RWPE2 (cell line): ENCODE measurements around the gene STK32C.

ENCODE experiments used
- ATAC-seq: fragments of 200-7000 bp; cut with Tn5 transposase; 3 replicates; pipeline ENCODE4 v1.9.1; 2021; ENCODE audit warnings: low read depth
- DNase-seq: peaks from one replicate; pipeline ENCODE4 v3.0.0-alpha.2; 2020; ENCODE audit warnings: low spot score
- H3K27ac ChIP-seq: fragments of 450-650 bp; 2 replicates; pipeline ENCODE4 v1.5.1; 2017; ENCODE audit warnings: mild to moderate bottlenecking; ENCODE audit not compliant: poor library complexity, severe bottlenecking
- H3K27me3 ChIP-seq: fragments of 250-450 bp; sonication (Bioruptor Pico); 2 replicates; pipeline ENCODE4 v1.5.1; 2021; ENCODE audit warnings: mild to moderate bottlenecking, moderate library complexity; ENCODE audit not compliant: insufficient read depth, poor library complexity, severe bottlenecking
- H3K36me3 ChIP-seq: fragments of 250-450 bp; sonication (Bioruptor Pico); 2 replicates; pipeline ENCODE4 v1.5.1; 2020; ENCODE audit warnings: low read depth, mild to moderate bottlenecking, moderate library complexity
- H3K4me1 ChIP-seq: fragments of 250-450 bp; sonication (Bioruptor Pico); 2 replicates; pipeline ENCODE4 v1.5.1; 2021; ENCODE audit warnings: mild to moderate bottlenecking, moderate library complexity; ENCODE audit not compliant: insufficient read depth, poor library complexity, severe bottlenecking
- H3K4me3 ChIP-seq: fragments of 250-450 bp; sonication (Bioruptor Pico); 2 replicates; pipeline ENCODE4 v1.5.1; 2021; ENCODE audit warnings: mild to moderate bottlenecking, moderate library complexity; ENCODE audit not compliant: severe bottlenecking
- H3K9me3 ChIP-seq: fragments of 250-450 bp; sonication (Bioruptor Pico); 2 replicates; pipeline ENCODE4 v1.5.1; 2021; ENCODE audit warnings: mild to moderate bottlenecking, moderate library complexity; ENCODE audit not compliant: severe bottlenecking
- CTCF ChIP-seq: fragments of 450-650 bp; IDR thresholded peaks from one replicate; pipeline ENCODE4 v1.5.1; 2017; ENCODE audit warnings: mild to moderate bottlenecking, moderate library complexity; ENCODE audit not compliant: poor library complexity, severe bottlenecking

Gene STK32C

GRCh38 chr10:132328738-132329137 is 21.0 kb upstream of the STK32C start:
- no peak overlapping the region for H3K27ac ChIP-seq
- DNase-seq, result no peak
- H3K4me1 ChIP-seq, result peaks cover 14% of the 10 kb centered on the region
- TF ChIP-seq CTCF, result no peak
- no peaks in the 10 kb centered on the region for H3K27me3 ChIP-seq
- peaks cover 14% of the 10 kb centered on the region; the same call in 1 of the 2 replicates for H3K36me3 ChIP-seq
- no peak for ATAC-seq
- H3K9me3 ChIP-seq, result no peaks in the 10 kb centered on the region
- H3K4me3 ChIP-seq, result no peak overlapping the region

GRCh38 chr10:132328106-132328505 is 20.4 kb upstream of the STK32C start:
- ATAC-seq, result no peak
- H3K27me3 ChIP-seq, result no peaks in the 10 kb centered on the region
- no peak for DNase-seq
- H3K4me1 ChIP-seq, result peaks cover 14% of the 10 kb centered on the region
- no peaks in the 10 kb centered on the region for H3K9me3 ChIP-seq
- no peak overlapping the region for H3K27ac ChIP-seq
- TF ChIP-seq CTCF, result no peak
- peaks cover 14% of the 10 kb centered on the region; the same call in 1 of the 2 replicates for H3K36me3 ChIP-seq
- H3K4me3 ChIP-seq, result no peak overlapping the region

- Histone ChIP-seq H3K4me3 (no peak overlapping the region), H3K9me3 (no peaks in the 10 kb centered on the region), H3K27ac (no peak overlapping the region), H3K27me3 (no peaks in the 10 kb centered on the region), H3K36me3 (peaks cover 14% of the 10 kb centered on the region; the same call in 1 of the 2 replicates), H3K4me1 (peaks cover 25% of the 10 kb centered on the region)
- TF ChIP-seq CTCF, result no peak
- DNase-seq (no peak), ATAC-seq (no peak)
Measured at GRCh38 chr10:132326925-132327324, 19.2 kb upstream of the STK32C start.

- no peak for TF ChIP-seq CTCF
- no peaks in the 10 kb centered on the region for H3K27me3 ChIP-seq
- peaks cover 25% of the 10 kb centered on the region for H3K4me1 ChIP-seq
- DNase-seq (no peak), ATAC-seq (no peak)
- H3K27ac ChIP-seq, result no peak overlapping the region
- H3K9me3 ChIP-seq, result no peaks in the 10 kb centered on the region
- peaks cover 14% of the 10 kb centered on the region; the same call in 1 of the 2 replicates for H3K36me3 ChIP-seq
- no peak overlapping the region for H3K4me3 ChIP-seq
Measured at GRCh38 chr10:132326344-132326889, 18.7 kb upstream of the STK32C start.

GRCh38 chr10:132324186-132324585 is 16.4 kb upstream of the STK32C start:
- Histone ChIP-seq H3K4me3 (no peak overlapping the region), H3K27me3 (no peaks in the 10 kb centered on the region), H3K27ac (no peak overlapping the region), H3K9me3 (no peaks in the 10 kb centered on the region), H3K4me1 (peaks cover 26% of the 10 kb centered on the region), H3K36me3 (peaks cover 3% of the 10 kb centered on the region; the same call in 1 of the 2 replicates)
- DNase-seq (no peak), ATAC-seq (no peak)
- TF ChIP-seq CTCF, result no peak
